ENCODE measurements around the gene WNT3A. TPM values are rescaled to one million over a fixed set of nuclear protein-coding genes. Genes with fewer than 3 reads are reported as not detected.

WNT3A gene
- total RNA-seq, 1 donor from 2014 or later = 10.1 TPM

DNA sequence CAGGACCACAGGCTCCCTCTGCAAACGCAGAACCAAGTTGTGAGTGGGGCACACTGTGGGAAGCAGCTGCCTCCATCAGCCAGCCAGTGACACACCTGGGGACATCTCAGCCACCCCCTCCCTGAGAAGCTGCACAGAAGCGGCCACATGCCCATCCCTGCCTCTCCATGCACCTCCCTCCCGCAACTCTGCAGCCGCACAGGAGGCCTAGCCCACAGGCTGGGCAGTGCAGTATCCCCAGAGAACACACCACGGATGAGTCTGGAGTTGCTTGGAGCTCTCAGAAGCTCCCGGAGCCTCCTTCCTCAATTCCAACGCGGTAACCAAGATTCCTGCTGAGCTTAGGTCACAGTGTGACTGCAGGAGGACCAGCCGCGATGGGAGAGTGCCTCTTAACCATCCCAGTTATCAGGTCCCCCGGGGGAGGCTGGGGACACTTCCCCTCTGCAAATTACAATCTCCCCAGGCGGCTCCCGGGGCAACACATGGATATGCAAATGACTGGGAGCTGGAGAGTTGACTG, 1.2 kb upstream of the WNT3A start:
- Histone ChIP-seq H3K36me3 (no peaks in the 10 kb centered on the region), H3K4me1 (no peaks in the 10 kb centered on the region), H3K27me3 (peaks cover 74% of the 10 kb centered on the region), H3K27ac (no peak overlapping the region), H3K4me3 (no peak overlapping the region), H3K9me3 (no peaks in the 10 kb centered on the region)
- TF ChIP-seq, protein P1, sequence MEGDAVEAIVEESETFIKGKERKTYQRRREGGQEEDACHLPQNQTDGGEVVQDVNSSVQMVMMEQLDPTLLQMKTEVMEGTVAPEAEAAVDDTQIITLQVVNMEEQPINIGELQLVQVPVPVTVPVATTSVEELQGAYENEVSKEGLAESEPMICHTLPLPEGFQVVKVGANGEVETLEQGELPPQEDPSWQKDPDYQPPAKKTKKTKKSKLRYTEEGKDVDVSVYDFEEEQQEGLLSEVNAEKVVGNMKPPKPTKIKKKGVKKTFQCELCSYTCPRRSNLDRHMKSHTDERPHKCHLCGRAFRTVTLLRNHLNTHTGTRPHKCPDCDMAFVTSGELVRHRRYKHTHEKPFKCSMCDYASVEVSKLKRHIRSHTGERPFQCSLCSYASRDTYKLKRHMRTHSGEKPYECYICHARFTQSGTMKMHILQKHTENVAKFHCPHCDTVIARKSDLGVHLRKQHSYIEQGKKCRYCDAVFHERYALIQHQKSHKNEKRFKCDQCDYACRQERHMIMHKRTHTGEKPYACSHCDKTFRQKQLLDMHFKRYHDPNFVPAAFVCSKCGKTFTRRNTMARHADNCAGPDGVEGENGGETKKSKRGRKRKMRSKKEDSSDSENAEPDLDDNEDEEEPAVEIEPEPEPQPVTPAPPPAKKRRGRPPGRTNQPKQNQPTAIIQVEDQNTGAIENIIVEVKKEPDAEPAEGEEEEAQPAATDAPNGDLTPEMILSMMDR (IDR thresholded peaks at IDR 0.05) = no peak
- DNase-seq (peak; percentile 55), ATAC-seq (no peak)
- intact Hi-C loops (cut with DNase I) = no loop called here

DNA sequence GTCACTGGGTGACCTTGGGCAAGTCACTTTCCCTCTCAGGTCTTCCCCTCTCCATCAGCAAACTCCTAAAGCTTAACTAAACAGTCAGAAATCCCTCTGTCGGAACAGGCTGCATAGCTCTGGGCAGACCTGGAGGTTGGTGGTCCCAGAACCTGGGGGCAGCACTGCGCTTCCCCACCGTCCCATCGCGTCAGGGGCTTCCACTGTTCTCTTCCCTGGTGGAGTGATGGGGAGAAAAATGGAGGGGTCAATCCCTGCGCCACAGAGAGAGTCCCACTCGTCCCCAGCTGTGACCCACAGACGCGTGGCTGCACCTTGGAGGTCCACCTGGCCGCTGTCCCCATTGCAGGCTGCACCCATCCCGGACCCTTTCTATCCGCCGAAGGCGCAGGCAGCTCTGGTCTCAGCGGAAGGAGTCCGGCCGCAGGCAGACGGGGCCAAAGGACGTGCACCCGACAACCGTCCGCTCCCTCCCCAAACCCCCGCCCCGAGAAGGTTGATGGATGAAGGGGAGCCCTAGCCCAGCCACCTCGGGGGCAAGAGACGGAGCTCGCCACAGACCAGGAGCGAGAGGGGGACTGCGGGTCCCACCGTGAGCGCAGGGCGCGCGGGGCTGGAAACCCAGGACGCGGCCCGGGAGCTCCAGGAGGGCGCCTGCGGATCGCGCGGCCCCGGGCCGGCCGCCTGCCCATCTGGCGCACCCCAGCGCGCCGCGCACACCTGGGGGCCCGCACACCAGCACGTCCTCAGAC, 588 bp upstream of the WNT3A start:
- Histone ChIP-seq H3K9me3 (no peaks in the 10 kb centered on the region), H3K36me3 (no peaks in the 10 kb centered on the region), H3K27me3 (peaks cover 74% of the 10 kb centered on the region), H3K27ac (no peak overlapping the region), H3K4me3 (no peak overlapping the region), H3K4me1 (no peaks in the 10 kb centered on the region)
- intact Hi-C loops (cut with DNase I) = no loop called here
- no peak for ATAC-seq
- DNase-seq = peak; percentile 62
- TF ChIP-seq, protein P1 (IDR thresholded peaks at IDR 0.05) = no peak

DNA sequence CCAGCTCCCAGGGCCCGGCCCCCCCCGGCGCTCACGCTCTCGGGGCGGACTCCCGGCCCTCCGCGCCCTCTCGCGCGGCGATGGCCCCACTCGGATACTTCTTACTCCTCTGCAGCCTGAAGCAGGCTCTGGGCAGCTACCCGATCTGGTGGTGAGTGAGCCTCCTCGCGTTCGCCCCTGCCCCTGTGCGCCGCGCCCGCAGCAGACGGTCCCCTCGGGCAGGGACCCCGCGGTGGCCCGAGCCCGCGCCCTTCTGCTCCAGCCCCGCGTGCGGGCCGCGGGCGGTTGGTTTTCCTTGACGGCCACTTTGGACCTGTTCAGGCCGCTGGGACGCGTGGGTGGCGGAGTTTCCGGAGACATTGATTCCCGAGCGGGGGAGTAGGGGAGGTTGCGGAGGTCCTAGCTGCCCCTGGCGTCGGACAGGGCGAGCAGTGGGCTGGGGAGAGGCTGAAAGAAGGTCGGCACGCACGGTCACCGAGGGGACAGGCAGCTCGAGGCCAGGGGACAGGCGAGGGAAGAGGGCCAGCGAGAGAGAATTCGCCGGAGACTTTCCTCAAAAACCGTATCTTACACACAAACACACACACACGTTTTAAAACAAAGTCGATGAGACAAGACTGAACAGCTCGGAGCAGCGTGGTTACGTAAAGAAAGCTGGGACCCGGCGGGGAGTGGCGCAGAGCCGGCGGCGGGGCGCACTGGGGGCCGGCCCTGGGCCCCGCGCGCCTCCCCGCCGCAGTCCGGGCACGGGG, 427 bp downstream of the WNT3A start:
- DNase-seq (peak; percentile 61), ATAC-seq (peak; percentile 33)
- Histone ChIP-seq H3K36me3 (no peaks in the 10 kb centered on the region), H3K27ac (no peak overlapping the region), H3K27me3 (peaks cover 72% of the 10 kb centered on the region), H3K4me3 (peak overlapping the region; percentile 36), H3K9me3 (no peaks in the 10 kb centered on the region), H3K4me1 (no peaks in the 10 kb centered on the region)
- TF ChIP-seq, protein P1 (IDR thresholded peaks at IDR 0.05) = no peak
- intact Hi-C loops (cut with DNase I) = no loop called here

DNA sequence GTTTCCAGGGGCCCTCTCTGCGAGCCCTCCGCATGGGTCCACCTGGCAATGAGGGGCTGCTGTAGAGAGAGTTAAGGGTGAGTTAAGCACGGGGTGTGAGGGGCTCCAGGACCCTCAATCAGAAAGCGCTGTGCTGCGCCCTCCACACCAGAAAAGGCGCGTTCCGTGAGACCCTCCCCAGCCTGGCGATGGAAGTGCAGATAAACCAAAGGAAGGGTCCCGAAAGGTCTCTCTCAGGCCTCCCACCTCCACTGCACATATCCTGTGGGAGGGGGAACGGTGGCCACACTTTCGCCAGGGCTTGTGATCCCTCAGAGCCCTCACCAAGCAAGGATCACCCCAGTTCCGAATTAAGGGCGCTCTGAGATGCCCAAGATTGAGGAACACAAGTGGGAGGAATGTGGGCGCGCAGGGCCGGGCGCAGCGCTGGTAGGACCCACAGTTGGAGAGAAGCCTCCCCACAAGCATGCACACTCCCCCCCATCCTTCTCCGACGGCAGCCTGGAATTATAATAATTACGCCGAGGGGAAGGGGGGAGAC, 1.1 kb downstream of the WNT3A start:
- Histone ChIP-seq H3K4me3 (peak overlapping the region; percentile 36), H3K27me3 (peaks cover 67% of the 10 kb centered on the region), H3K9me3 (no peaks in the 10 kb centered on the region), H3K27ac (no peak overlapping the region), H3K4me1 (no peaks in the 10 kb centered on the region), H3K36me3 (no peaks in the 10 kb centered on the region)
- TF ChIP-seq, protein P1 (IDR thresholded peaks at IDR 0.05) = no peak
- peak; percentile 49 for DNase-seq
- ATAC-seq = no peak
- intact Hi-C loops (cut with DNase I) = no loop called here

DNA sequence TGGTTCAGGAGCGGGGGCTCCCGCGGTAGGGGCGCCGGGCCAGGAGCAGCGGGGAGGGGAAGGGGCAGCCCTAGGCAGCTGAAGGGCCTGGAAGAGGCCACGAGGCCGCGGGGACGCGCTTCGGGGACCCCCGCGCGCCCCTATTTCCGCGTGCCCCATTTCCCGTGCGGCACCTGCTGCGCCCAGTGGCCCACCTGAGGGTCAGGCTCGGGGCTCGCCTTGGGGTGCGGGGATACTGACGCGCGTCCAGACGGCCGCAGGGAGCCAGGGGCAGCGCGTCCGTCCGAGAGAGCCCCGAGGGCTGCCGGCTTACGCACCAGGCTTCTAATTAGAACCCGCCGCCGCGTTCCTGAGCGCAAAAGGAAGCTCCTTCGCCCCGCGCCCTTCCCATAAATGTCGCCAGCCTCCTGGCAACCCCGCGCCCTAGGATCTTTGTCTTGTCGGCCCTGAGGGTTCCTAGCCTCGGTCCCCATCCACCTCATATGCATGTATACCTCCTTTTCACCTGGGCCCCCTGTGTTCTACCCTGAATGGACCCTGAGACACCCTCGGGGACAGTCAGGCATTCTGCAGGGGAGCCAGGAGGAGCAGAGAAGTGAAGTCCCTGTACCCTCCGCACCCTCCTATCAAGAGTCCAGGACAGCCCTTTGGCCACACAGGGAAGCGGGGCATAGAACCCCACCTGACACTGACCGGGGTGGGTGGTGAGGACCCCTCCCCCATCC, 1.8 kb downstream of the WNT3A start:
- Histone ChIP-seq H3K4me1 (no peaks in the 10 kb centered on the region), H3K27ac (no peak overlapping the region), H3K36me3 (no peaks in the 10 kb centered on the region), H3K4me3 (no peak overlapping the region), H3K27me3 (peaks cover 67% of the 10 kb centered on the region), H3K9me3 (no peaks in the 10 kb centered on the region)
- TF ChIP-seq, protein P1 (IDR thresholded peaks at IDR 0.05) = no peak
- intact Hi-C loops (cut with DNase I) = no loop called here
- DNase-seq (peak; percentile 48), ATAC-seq (no peak)

Data from upper lobe of right lung (tissue), 1 donor.